ENCODE measurements around the gene TYRO3.

TYRO3 gene

GRCh38 chr15:41558400-41559238 is at the start of gene TYRO3:
Gene TYRO3, plus strand, starts transcription at chr15:41559212. Its CDS starts 46 bp downstream, at chr15:41559258.
- DNase-seq (ENCODE audit: low spot score), result peak; percentile 65

DNA sequence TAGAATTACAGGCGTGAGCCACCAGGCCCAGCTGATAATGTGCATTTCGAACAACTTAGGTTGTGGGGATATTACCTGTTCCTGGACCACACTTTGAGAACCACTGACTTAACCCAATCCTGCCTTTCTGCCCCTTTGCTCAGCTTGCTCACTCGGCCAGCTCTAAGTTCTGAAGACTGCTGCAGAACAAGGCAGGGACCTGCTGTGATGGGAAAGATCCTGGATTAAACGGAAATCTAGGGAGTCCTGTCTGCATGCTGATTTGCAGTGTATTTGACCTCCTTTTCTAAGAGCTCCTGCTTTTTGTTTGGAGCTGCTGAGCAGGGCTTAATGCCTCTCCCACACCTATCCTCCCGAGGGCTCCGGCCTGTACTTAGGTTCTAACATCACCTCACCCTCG is 48.3 kb upstream of the TYRO3 start:
- no peak for DNase-seq (ENCODE audit: low spot score)

GRCh38 chr15:41511331-41511898 is 47.6 kb upstream of the TYRO3 start:
- no peak for DNase-seq (ENCODE audit: low spot score)

DNA sequence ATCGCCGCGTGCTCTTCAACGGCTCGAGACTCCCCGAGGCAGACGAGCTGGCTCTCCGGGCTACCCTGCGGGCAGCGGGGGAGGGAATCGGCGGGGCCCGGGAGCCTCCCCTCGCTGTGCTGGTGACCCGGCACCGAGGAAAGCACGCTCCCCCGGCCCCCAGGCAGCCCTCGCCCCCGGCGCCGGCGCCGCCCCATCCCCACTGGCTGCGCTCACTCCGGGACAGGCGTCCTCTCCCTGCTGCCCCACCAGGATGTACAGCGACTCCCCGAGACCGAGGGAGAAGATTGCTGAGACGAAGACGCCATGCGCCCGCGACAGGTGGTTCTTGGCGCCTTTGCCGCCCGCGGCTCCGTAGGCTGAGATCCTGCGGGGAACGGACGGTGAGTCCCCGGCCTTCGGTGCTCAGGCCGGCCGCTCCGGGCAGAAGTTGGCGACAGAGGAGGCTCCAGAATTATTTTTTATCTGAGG is 47.1 kb upstream of the TYRO3 start:
- no peak for DNase-seq (ENCODE audit: low spot score)

DNA sequence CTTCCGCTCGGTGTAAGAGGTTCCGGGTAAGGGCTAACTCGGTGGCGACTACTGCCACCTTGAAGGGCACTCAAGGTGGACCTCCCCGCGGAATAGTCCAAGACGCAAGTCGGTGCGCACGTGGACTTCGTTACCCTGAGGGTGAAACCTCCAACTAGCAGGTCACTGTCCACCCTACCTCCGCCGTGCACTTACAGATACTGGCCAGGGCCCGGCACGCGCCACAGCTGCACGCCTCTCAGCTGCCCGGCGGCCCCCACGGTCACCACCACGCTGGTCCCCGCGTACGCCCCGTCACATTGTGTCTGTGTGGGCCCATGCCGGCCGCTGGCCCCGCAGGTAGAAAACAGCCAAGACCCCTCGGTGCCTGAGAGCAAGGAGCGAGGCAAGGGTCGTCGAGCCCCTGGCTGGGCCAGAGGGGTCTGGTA is 46.5 kb upstream of the TYRO3 start:
- DNase-seq (ENCODE audit: low spot score), result no peak

DNA sequence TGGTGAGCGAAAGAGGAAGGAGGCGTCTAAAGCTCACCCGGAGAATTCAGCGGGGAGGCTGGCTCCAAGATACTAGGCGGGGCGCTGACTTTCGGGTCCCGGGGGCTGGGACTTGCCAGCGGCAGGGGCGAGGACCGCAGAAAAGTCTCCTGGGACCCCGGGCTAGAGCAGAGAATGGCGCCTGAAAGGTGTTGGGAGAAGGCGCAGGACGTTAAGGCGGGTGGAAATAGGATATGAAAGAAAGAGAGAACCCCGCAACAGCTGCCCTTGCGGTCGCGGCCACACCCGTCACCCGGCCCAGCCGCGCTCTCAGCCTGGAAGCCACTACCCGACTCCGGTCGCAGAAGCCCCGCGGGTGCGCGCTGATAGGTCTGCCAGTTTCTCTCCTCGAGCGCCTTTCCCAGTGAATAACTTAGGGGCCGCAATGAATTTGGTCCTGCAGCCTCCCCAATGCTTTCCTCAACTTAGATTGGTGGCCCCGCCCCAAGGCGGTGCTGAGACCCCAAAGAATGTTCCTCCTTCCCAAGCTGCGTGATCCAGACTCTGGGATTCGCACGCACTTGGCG is 46.0 kb upstream of the TYRO3 start:
- DNase-seq (ENCODE audit: low spot score), result no peak

DNA sequence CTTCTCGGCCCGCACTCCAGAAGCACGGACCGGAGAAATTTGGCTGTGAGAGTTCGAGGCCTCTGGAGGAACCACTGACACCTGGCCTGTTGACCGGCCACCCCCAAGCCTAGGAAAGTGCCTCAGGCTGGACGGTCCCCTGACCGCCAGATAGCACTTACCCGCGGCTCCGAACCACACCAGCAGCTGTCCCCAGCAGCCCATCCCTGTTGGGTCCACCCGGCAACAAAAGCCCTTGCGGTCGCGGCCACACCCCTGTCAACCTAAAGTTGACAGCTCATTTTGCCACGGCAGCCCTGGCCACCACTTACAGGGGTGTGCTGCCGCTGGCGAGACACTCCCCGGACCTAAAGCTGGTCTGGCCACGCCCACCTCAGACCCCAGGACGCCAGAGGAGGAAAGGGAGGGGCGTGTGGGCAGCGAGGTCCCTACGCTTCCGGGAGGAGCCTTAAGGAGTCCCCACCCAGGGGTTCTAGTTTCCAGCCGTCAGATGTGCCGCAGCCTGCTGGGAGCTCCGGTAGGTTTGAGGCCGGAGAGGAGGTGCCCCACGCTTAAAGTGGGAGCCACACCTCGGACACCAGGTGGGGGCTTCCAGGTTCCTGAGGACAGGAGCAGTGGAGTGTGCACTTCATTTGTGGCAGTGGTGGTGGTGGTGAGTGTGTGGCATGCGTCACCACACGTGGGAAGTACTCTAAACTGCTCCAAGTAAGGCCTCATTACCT is 45.3 kb upstream of the TYRO3 start, which contains the start of gene LTK:
TSS of gene LTK (minus strand) at position 322 of the 722 bp plus-strand sequence. CDS start at position 204, 118 bp downstream.
- no peak for DNase-seq (ENCODE audit: low spot score)

- no peak for DNase-seq (ENCODE audit: low spot score)
Observed at GRCh38 chr15:41517895-41518449, 41.0 kb upstream of the TYRO3 start.

DNA sequence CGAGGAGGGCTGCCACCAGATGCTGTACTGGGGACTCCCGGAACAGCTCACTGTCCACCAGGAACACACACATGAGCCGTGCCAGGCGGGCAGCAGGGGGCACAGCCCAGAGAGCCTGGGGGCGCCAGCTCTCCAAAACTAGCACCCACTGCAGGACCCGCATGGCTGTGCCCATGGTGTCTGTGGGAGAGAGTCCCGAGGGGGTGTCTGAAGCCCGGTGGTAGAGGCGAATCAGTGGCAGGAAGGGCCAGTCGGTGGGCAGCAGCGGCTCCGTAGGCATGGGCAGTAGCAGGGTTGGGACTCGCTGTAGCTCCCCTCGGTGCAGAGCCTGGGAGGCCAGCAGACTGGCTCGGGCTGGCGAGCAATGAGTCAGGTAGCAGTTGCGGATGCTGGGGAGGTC is 38.4 kb upstream of the TYRO3 start:
- DNase-seq (ENCODE audit: low spot score), result no peak

DNA sequence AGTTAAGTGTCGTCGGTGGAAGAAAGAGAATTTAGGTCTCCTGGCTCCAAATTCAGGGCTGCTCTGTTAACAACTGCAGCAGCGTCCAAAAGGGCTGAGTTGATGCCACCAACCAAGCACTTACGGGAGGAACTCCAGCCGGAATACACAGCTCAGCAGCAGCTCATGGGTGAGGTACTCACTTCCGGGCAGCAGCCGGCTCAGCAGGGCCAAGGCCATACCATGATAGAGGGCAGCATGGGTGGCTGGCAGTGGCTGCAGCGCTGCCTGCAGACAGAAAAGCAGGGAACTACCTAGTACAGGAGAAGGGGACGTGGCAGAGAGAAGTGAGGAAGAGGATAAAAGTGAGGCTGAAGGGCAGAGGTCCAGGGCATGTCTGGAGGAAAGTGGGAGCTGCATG is 37.4 kb upstream of the TYRO3 start:
- DNase-seq (ENCODE audit: low spot score), result no peak

DNA sequence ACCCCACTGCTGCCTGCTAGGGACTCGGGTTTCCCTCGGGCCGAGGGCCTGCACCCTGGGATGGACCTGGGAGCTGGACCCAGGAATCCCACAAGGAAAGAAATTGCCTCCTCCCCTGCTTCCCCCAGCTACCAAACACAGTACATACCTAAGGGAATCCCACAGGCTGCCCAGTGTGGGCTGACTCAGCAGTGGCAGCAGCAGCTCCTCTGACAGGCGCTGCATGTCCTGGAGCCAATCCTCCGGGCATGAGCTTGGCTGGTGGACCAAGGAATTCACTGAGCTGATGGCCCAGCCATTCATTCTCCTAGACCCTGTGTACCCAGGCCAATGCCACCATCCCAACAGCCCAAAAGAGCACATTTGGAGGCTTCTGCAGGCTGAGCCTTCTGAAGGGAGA is 35.9 kb upstream of the TYRO3 start:
- no peak for DNase-seq (ENCODE audit: low spot score)

- DNase-seq (ENCODE audit: low spot score), result no peak
Observed at GRCh38 chr15:41530363-41530956, 28.6 kb upstream of the TYRO3 start.

- DNase-seq (ENCODE audit: low spot score), result no peak
Observed at GRCh38 chr15:41535544-41535943, 23.5 kb upstream of the TYRO3 start.

- DNase-seq (ENCODE audit: low spot score), result no peak
Observed at GRCh38 chr15:41536866-41537265, 22.1 kb upstream of the TYRO3 start.

DNA sequence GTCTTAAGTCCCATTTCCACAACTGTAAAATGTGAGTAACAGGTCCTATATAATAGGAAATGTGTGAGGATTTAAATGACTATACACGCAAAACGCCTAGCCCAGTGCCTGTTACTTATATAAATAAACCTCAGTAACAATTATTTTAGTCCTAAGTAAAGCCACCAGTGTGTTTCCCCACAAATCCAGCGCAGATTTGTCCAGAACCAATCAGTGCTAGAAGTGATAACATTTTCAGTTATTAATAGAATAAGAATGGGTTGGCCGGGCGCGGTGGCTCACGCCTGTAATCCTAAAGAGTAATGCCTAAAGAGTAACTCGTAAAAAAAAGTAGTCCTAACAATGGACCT is 15.5 kb upstream of the TYRO3 start:
- no peak for DNase-seq (ENCODE audit: low spot score)

DNA sequence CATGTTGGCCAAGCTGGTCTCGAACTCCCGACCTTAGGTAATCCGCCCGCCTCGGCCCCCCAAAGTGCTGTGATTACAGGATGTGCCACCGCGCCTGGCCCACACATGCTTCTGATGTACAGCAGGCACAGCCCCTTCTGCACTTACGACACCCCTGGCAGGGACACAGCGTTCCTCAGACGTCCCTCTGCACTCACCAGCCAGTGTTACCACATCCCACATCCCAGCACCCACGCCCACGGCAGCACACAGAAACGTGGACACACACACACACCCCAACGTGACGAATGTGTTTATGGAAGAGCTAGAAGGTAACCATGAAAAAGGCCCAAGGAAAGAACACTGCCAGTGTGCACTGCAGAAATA is 14.4 kb upstream of the TYRO3 start:
- no peak for DNase-seq (ENCODE audit: low spot score)

GRCh38 chr15:41545218-41545617 is 13.8 kb upstream of the TYRO3 start:
- DNase-seq (ENCODE audit: low spot score), result no peak

DNA sequence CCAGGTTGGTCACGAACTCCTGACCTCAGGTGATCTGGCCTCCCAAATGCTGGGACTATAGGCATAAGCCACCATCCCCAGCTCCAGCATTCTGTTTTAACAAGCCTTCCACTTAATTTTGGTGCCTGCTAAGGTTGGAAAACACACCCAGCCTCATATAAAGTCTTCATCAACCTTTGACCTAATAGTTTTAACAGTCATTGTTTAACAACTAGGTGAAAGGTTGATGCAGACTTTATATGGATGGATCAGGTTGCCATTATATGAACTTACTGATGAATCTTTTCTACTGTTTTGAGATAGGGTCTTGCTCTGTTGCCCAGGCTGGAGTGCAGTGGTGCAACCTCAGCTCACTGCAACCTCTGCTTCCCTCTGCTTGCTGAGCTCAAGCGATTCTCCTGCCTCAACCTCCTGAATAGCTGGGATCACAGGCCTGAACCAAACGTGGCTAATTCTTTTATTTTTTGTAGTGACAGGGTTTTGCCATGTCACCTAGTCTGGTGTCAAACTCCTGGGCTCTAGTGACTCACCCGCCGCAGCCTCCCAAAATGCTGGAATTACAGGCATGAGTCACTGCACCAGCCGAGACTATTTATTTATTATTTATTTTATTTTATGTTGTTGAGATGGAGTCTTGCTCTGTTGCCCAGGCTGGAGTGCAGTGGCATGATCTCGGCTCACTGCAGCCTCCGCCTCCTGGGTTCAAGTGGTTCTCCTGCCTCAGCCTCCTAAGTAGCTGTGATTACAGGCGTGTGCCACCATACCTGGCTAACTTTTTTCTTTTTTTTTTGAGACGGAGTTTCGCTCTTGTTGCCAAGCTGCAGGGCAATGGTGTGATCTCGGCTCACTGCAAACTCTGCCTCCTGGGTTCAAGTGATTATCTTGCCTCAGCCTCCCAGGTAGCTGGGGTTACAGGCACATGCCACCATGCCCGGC is 11.9 kb upstream of the TYRO3 start:
- no peak for DNase-seq (ENCODE audit: low spot score)

DNA sequence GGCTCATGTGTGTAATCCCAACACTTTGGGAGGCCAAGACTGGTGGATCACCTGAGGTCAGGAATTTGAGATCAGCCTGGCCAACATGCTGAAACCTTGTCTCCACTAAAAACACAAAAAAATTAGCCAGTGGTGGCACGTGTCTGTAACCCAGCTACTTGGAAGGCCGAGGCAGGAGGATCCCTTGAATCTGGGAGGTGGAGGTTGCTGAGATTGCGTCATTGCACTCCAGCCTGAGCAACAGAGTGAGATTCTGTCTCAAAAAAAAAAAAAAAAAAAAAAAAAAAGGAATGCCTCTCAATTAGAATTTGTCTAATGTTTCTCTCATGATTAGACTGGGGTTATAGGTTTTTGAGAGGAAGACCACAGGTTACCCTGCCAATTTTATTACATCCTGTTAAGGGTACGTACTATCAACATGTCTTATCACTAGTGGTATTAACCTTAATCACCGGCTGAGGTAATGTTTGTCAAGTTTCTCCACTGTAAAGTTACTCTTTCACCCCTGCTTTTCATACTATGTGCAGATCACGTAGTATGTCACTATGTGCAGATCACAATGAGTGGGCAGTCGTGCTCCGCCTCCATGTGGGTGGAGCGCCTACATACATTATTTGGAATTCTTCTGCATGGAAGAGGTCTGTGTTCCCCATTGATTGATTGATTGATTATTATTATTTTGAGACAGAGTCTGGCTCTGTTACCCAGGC is 8.8 kb upstream of the TYRO3 start:
- no peak for DNase-seq (ENCODE audit: low spot score)

GRCh38 chr15:41553731-41554130 is 5.3 kb upstream of the TYRO3 start:
- no peak for DNase-seq (ENCODE audit: low spot score)

Data from pons (tissue), 1 donor.